CD14-positive monocyte (primary cell): ENCODE results near the gene PTGFRN. TPM values are rescaled to one million over a fixed set of nuclear protein-coding genes. Genes with fewer than 3 reads are reported as not detected.
A peak's percentile ranks its signal among the peaks of the same experiment; 100 is the strongest.

Source experiments
- DNase-seq, 3 donors: peaks; one replicate each; pipeline ENCODE4 v3.0.0-alpha.2; 2011 to 2022
- H2AFZ ChIP-seq: 2 replicates; pipeline ENCODE4 v1.6.0; 2012; ENCODE audit warnings: mild to moderate bottlenecking, low read depth, low read length, inconsistent platforms; ENCODE audit not compliant: insufficient read depth, poor library complexity, severe bottlenecking
- H3K27ac ChIP-seq, 2 donors: 1 replicate in 1 of 2; 2 replicates in 1 of 2; pipeline ENCODE4 v1.5.1; 2012 to 2013; ENCODE audit warnings: low read length in 2 of 2, control low read depth in 1 of 2, inconsistent platforms in 1 of 2, low read depth in 1 of 2, mild to moderate bottlenecking in 1 of 2
- H3K27me3 ChIP-seq, 2 donors: one replicate each; pipeline versions ENCODE4 v1.6.0 to v1.6.1; 2011 to 2013; ENCODE audit warnings: low read length in 2 of 2; ENCODE audit not compliant: control insufficient read depth in 2 of 2, insufficient read depth in 2 of 2
- H3K36me3 ChIP-seq, 2 donors: replicated peaks in 1 of 2; 1 replicate in 1 of 2; 2 replicates in 1 of 2; pipeline versions ENCODE4 v1.5.1 to v1.6.1; 2012 to 2013; ENCODE audit warnings: low read length in 2 of 2, control low read depth in 1 of 2, inconsistent platforms in 1 of 2, mild to moderate bottlenecking in 1 of 2; ENCODE audit not compliant: insufficient read depth in 2 of 2, control insufficient read depth in 1 of 2
- H3K4me1 ChIP-seq, 2 donors: 1 replicate in 1 of 2; 2 replicates in 1 of 2; pipeline versions ENCODE4 v1.5.1 to v1.6.1; 2012 to 2013; ENCODE audit warnings: low read length in 2 of 2, control low read depth in 1 of 2, inconsistent platforms in 1 of 2, mild to moderate bottlenecking in 1 of 2, moderate library complexity in 1 of 2; ENCODE audit not compliant: insufficient read depth in 2 of 2, control insufficient read depth in 1 of 2
- H3K4me2 ChIP-seq: replicated peaks from 2 replicates; pipeline ENCODE3; 2012; ENCODE audit warnings: low read length, moderate library complexity, mild to moderate bottlenecking; ENCODE audit not compliant: poor library complexity, severe bottlenecking; ENCODE audit errors: extremely low read depth
- H3K4me3 ChIP-seq, 3 experiments: fragments of 200-600 bp in 1 of 3; sonication (generic) in 1 of 3; replicated peaks in 1 of 3; 1 replicate in 2 of 3; 2 replicates in 1 of 3; pipeline ENCODE4 v1.5.1; 2011 to 2013; ENCODE audit warnings: low read length in 3 of 3, mild to moderate bottlenecking in 3 of 3, control low read depth in 2 of 3, low read depth in 2 of 3, inconsistent platforms in 1 of 3, moderate library complexity in 1 of 3
- H3K79me2 ChIP-seq: 2 replicates; pipeline ENCODE4 v1.6.0; 2012; ENCODE audit warnings: mild to moderate bottlenecking, control low read depth, inconsistent platforms, low read length, moderate library complexity; ENCODE audit not compliant: insufficient read depth
- H3K9ac ChIP-seq: 2 replicates; pipeline ENCODE4 v1.6.0; 2017; ENCODE audit warnings: low read length, mild to moderate bottlenecking; ENCODE audit not compliant: insufficient read depth, poor library complexity, severe bottlenecking
- H3K9me3 ChIP-seq, 2 donors: replicated peaks in 1 of 2; 1 replicate in 1 of 2; 2 replicates in 1 of 2; pipeline versions ENCODE4 v1.5.1 to v1.6.1; 2012 to 2013; ENCODE audit warnings: low read length in 2 of 2, control low read depth in 1 of 2; ENCODE audit not compliant: control insufficient read depth in 1 of 2, insufficient read depth in 1 of 2
- H4K20me1 ChIP-seq: 2 replicates; pipeline ENCODE4 v1.6.0; 2012; ENCODE audit warnings: mild to moderate bottlenecking, low read length, control low read depth, moderate library complexity; ENCODE audit not compliant: insufficient read depth
- H3K27ac Mint-ChIP-seq, 7 donors: one replicate each; pipeline ENCODE4 v1.8.0; 2020; ENCODE audit warnings: mild to moderate bottlenecking in 7 of 7, mixed read lengths in 7 of 7, moderate library complexity in 6 of 7, inconsistent platforms in 2 of 7
- H3K27me3 Mint-ChIP-seq, 3 donors: one replicate each; pipeline ENCODE4 v1.8.0; 2021 to 2022; ENCODE audit warnings: low read depth in 3 of 3, mild to moderate bottlenecking in 3 of 3, mixed read lengths in 3 of 3, moderate library complexity in 3 of 3, inconsistent platforms in 1 of 3
- H3K36me3 Mint-ChIP-seq, 2 donors: one replicate each; pipeline ENCODE4 v1.8.0; 2020; ENCODE audit warnings: mixed read lengths in 2 of 2, inconsistent platforms in 1 of 2, mild to moderate bottlenecking in 1 of 2
- H3K4me1 Mint-ChIP-seq: one replicate; pipeline ENCODE4 v1.8.0; 2020; ENCODE audit warnings: mild to moderate bottlenecking, mixed read lengths
- H3K4me3 Mint-ChIP-seq, 2 donors: one replicate each; pipeline ENCODE4 v1.8.0; 2020; ENCODE audit warnings: mild to moderate bottlenecking in 2 of 2, mixed read lengths in 2 of 2, moderate library complexity in 1 of 2
- H3K9me3 Mint-ChIP-seq, 7 donors: one replicate each; pipeline ENCODE4 v1.8.0; 2020 to 2022; ENCODE audit warnings: mixed read lengths in 7 of 7, mild to moderate bottlenecking in 6 of 7, moderate library complexity in 6 of 7, inconsistent platforms in 2 of 7
- WGBS: methylation state at CpG from one replicate; pipeline ENCODE4 v1.1.5; 2013; ENCODE audit warnings: missing lambda C conversion rate; ENCODE audit not compliant: insufficient coverage; 5-methylcytosine and 5-hydroxymethylcytosine counted together
- intact Hi-C, 2 donors: fragments of 100-400 bp; cut with micrococcal nuclease; formaldehyde crosslinking; loops; one replicate each; pipeline versions ENCODE4 v1.15.0 to v1.15.1; 2023
- polyA plus RNA-seq, 3 donors: library from polyadenylated mRNA; depleted of rRNA in 1 of 3; unstranded in 2 of 3; stranded (reverse) in 1 of 3; fragments of 300-500 nt in 2 of 3; fragments of >200 nt in 1 of 3; fragmentation: Illumina TruSeq in 2 of 3; gene quantifications; 1 replicate in 2 of 3; 2 replicates in 1 of 3; pipeline ENCODE4 v1.2.3, GENCODE V29; 2012 to 2021
- TF ChIP-seq, protein P1 (sequence below): fragments of 200-600 bp; IDR thresholded peaks from one replicate; pipeline ENCODE4 v1.8.0; 2022; ENCODE audit warnings: antibody characterized with exemption, mild to moderate bottlenecking

PTGFRN gene
- polyA plus RNA-seq, 3 donors, result 1.5 to 2.9 (median 1.6) TPM

DNA sequence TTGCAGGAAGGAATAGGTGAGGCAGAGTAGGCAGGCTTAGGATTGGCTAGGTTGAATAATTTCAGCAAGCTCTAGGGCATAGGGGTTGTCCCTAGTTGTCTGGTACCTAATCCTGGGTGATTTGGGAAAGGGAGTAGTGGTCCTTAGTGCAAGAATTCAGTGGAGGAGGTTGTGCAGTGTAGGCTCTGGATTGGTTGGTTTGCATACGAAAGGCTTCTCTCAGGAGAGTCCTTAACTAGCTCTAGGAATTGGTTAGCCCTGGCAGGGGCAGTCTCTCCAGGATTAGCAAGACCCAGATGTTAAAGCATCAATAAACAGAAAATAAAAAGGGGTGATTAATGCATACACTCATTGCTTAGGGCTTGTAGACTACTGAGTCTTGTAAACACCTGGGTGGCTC is 82.2 kb downstream of the PTGFRN start:
- TF ChIP-seq, protein P1, sequence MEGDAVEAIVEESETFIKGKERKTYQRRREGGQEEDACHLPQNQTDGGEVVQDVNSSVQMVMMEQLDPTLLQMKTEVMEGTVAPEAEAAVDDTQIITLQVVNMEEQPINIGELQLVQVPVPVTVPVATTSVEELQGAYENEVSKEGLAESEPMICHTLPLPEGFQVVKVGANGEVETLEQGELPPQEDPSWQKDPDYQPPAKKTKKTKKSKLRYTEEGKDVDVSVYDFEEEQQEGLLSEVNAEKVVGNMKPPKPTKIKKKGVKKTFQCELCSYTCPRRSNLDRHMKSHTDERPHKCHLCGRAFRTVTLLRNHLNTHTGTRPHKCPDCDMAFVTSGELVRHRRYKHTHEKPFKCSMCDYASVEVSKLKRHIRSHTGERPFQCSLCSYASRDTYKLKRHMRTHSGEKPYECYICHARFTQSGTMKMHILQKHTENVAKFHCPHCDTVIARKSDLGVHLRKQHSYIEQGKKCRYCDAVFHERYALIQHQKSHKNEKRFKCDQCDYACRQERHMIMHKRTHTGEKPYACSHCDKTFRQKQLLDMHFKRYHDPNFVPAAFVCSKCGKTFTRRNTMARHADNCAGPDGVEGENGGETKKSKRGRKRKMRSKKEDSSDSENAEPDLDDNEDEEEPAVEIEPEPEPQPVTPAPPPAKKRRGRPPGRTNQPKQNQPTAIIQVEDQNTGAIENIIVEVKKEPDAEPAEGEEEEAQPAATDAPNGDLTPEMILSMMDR, result no peak
- no peaks in the 10 kb centered on the region for H3K27me3 ChIP-seq
- H3K4me3 ChIP-seq, result no peak overlapping the region
- Mint-ChIP-seq H3K36me3 (peaks cover 0 to 4% of the 10 kb centered on the region in 2 donors), H3K27ac (peak overlapping the region; percentile 92 to 99 (median 97)), H3K4me1 (peaks cover 87% of the 10 kb centered on the region), H3K27me3 (peaks cover 0 to 3% (median 1%) of the 10 kb centered on the region in 3 donors), H3K9me3 (no peaks in the 10 kb centered on the region), H3K4me3 (peak overlapping the region in 1 of 2 donors; percentile 64)
- no peak for DNase-seq
- no peak overlapping the region for H2AFZ ChIP-seq
- peak overlapping the region; percentile 65 for H3K9ac ChIP-seq
- intact Hi-C loops, result loop anchor here in 1 of 2 donors (10.0 kb wide), 1 partner anchor 617 kb away; the partner anchor contains the start of gene ATP1A1
- H3K4me2 ChIP-seq, result peak overlapping the region; percentile 12
- H3K79me2 ChIP-seq, result no peaks in the 10 kb centered on the region
- peaks cover 68 to 74% of the 10 kb centered on the region in 2 donors for H3K4me1 ChIP-seq
- no peaks in the 10 kb centered on the region for H3K36me3 ChIP-seq
- H4K20me1 ChIP-seq, result no peaks in the 10 kb centered on the region
- 100% methylated on average over 1 of the region's 1 CpG for WGBS
- H3K27ac ChIP-seq, result peak overlapping the region; percentile 96 to 97
- H3K9me3 ChIP-seq, result no peaks in the 10 kb centered on the region

DNA sequence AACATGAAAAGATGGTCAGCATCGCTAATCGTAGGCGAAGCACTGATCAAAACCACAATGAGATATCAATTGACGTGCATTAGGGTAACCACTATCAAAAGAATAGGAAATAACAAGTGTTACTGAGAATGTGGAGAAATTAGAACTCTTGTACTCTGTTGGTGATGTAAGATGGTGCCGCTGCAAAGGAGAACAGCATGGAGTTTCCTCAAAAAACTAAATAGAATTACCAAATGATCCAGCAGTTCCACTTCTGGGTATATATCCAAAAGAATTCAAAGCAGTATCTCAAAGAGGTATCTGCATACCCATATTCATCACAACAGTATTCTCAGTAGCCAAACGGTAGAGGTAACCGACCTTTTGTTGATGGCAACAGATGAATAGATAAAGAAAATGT is 83.6 kb downstream of the PTGFRN start:
- Mint-ChIP-seq H3K4me3 (no peak overlapping the region), H3K9me3 (no peaks in the 10 kb centered on the region), H3K4me1 (peaks cover 86% of the 10 kb centered on the region), H3K27me3 (peaks cover 0 to 5% (median 1%) of the 10 kb centered on the region in 3 donors), H3K36me3 (peaks cover 0 to 6% of the 10 kb centered on the region in 2 donors), H3K27ac (peak overlapping the region in 4 of 7 donors; percentile 15 to 97 (median 84))
- no peak overlapping the region for H3K9ac ChIP-seq
- H3K4me1 ChIP-seq, result peaks cover 61 to 88% of the 10 kb centered on the region in 2 donors
- no peak overlapping the region for H2AFZ ChIP-seq
- no peaks in the 10 kb centered on the region for H3K9me3 ChIP-seq
- TF ChIP-seq, protein P1, result no peak
- no peaks in the 10 kb centered on the region for H3K27me3 ChIP-seq
- no peaks in the 10 kb centered on the region for H3K79me2 ChIP-seq
- DNase-seq, result peak in 2 of 3 donors; percentile 47 to 58
- intact Hi-C loops, result loop anchor here in 1 of 2 donors (10.0 kb wide), 1 partner anchor 618 kb away; the partner anchor contains the start of gene ATP1A1
- no peak overlapping the region for H3K4me2 ChIP-seq
- H3K36me3 ChIP-seq, result no peaks in the 10 kb centered on the region
- no CpG with 5 or more reads among the region's 7 CpGs for WGBS
- no peak overlapping the region for H3K4me3 ChIP-seq
- H4K20me1 ChIP-seq, result no peaks in the 10 kb centered on the region
- H3K27ac ChIP-seq, result peak overlapping the region in 1 of 2 donors; percentile 97
